HepG2 (cell line): ENCODE measurements around the gene SSNA1. TPM values are rescaled to one million over a fixed set of nuclear protein-coding genes. Genes with fewer than 3 reads are reported as not detected.

Experiments used
- ETS1 ChIP-seq: sonication (generic); formaldehyde crosslinking; IDR thresholded peaks from 2 replicates; pipeline ENCODE4 v1.4.0; 2020; ENCODE audit warnings: missing genetic modification reagents
- HBP1 ChIP-seq: IDR thresholded peaks from 2 replicates; pipeline ENCODE4 v1.6.1; 2016; ENCODE audit warnings: low read depth, control low read depth
- MED13 ChIP-seq: sonication (generic); formaldehyde crosslinking; IDR thresholded peaks from 2 replicates; pipeline ENCODE4 v1.5.0; 2020; ENCODE audit warnings: missing genetic modification reagents
- MED8 ChIP-seq: sonication (generic); formaldehyde crosslinking; IDR thresholded peaks from 2 replicates; pipeline ENCODE4 v1.8.1; 2023; ENCODE audit warnings: mild to moderate bottlenecking, missing genetic modification reagents; ENCODE audit not compliant: insufficient replicate concordance
- MTF1 ChIP-seq: sonication (generic); formaldehyde crosslinking; IDR thresholded peaks from 2 replicates; pipeline ENCODE4 v1.5.0; 2020; ENCODE audit warnings: missing genetic modification reagents
- NFIC ChIP-seq: IDR thresholded peaks from 2 replicates; pipeline ENCODE4 v1.6.1; 2012; ENCODE audit warnings: mild to moderate bottlenecking, low read length, inconsistent platforms
- PRDM10 ChIP-seq: sonication (generic); formaldehyde crosslinking; IDR thresholded peaks from 2 replicates; pipeline ENCODE4 v1.4.0; 2020; ENCODE audit warnings: low read depth, missing genetic modification reagents
- SIN3A ChIP-seq: IDR thresholded peaks from 2 replicates; pipeline ENCODE4 v1.6.1; 2011; ENCODE audit warnings: low read depth, mild to moderate bottlenecking, control low read depth, low read length, borderline replicate concordance
- SNAPC2 ChIP-seq: sonication (generic); formaldehyde crosslinking; IDR thresholded peaks from 2 replicates; pipeline ENCODE4 v1.8.1; 2022; ENCODE audit warnings: mild to moderate bottlenecking, missing genetic modification reagents
- SNAPC5 ChIP-seq: sonication (generic); formaldehyde crosslinking; IDR thresholded peaks from 2 replicates; pipeline ENCODE4 v1.8.1; 2023; ENCODE audit warnings: mild to moderate bottlenecking, missing genetic modification reagents, borderline replicate concordance
- SOX6 ChIP-seq, 2 experiments: fragments of 450-650 bp in 1 of 2; sonication (generic) in 1 of 2; formaldehyde crosslinking in 1 of 2; IDR thresholded peaks; 2 replicates each; pipeline versions ENCODE4 v1.4.0 to v1.6.1; 2017 to 2020; ENCODE audit warnings: antibody characterized with exemption in 1 of 2, mild to moderate bottlenecking in 1 of 2, missing genetic modification reagents in 1 of 2
- TFDP1 ChIP-seq: IDR thresholded peaks from 2 replicates; pipeline ENCODE4 v1.6.1; 2016; ENCODE audit warnings: missing compliant biosample characterization, missing genetic modification reagents, borderline replicate concordance
- ZBTB14 ChIP-seq: sonication (generic); formaldehyde crosslinking; IDR thresholded peaks from 2 replicates; pipeline ENCODE4 v1.4.0; 2020; ENCODE audit warnings: missing genetic modification reagents
- ZBTB26 ChIP-seq: IDR thresholded peaks from 2 replicates; pipeline ENCODE4 v1.6.1; 2016; ENCODE audit warnings: missing compliant biosample characterization, missing genetic modification reagents, borderline replicate concordance
- ZNF232 ChIP-seq: sonication (generic); formaldehyde crosslinking; IDR thresholded peaks from 2 replicates; pipeline ENCODE4 v1.4.0; 2020; ENCODE audit warnings: missing genetic modification reagents, borderline replicate concordance
- ZNF24 ChIP-seq: fragments of 450-650 bp; IDR thresholded peaks from 2 replicates; pipeline ENCODE4 v1.6.1; 2017; ENCODE audit warnings: antibody characterized with exemption, mild to moderate bottlenecking
- ZNF382 ChIP-seq: sonication (generic); formaldehyde crosslinking; IDR thresholded peaks from 2 replicates; pipeline ENCODE4 v1.5.0; 2020; ENCODE audit warnings: missing genetic modification reagents, mild to moderate bottlenecking, borderline replicate concordance
- ZNF432 ChIP-seq: sonication (generic); formaldehyde crosslinking; IDR thresholded peaks from 2 replicates; pipeline ENCODE4 v1.5.0; 2020; ENCODE audit warnings: missing genetic modification reagents, mild to moderate bottlenecking, borderline replicate concordance
- ZNF619 ChIP-seq: sonication (generic); formaldehyde crosslinking; IDR thresholded peaks from 2 replicates; pipeline ENCODE4 v1.4.0; 2020; ENCODE audit warnings: mild to moderate bottlenecking, missing genetic modification reagents
- polyA plus RNA-seq, 8 experiments: library from polyadenylated mRNA; depleted of rRNA in 3 of 8; stranded (reverse) in 7 of 8; unstranded in 1 of 8; fragments of >200 nt; fragmentation: Illumina TruSeq in 4 of 8; extraction: Trizol in 4 of 8; gene quantifications; 2 replicates each; pipeline versions ENCODE4 v1.2.1 to v1.2.3, GENCODE V29; 2011 to 2016; ENCODE audit warnings: low read depth in 4 of 8, missing spikeins in 1 of 8, mixed read lengths in 1 of 8; ENCODE audit not compliant: insufficient read depth in 1 of 8
- total RNA-seq, 5 experiments: library from RNA; depleted of rRNA; stranded (reverse); fragments of >200 nt; fragmentation: Illumina TruSeq; extraction: Trizol; gene quantifications; 2 replicates each; pipeline ENCODE4 v1.2.3, GENCODE V29; 2016; ENCODE audit warnings: low read depth in 1 of 5

Gene SSNA1
- total and polyA plus RNA-seq, 2 of the 13 experiments (the other 11 are each of a cell fraction or from before 2014, with no cell fraction given) = 35.9 to 49.4 TPM

GRCh38 chr9:137221506-137222111 lies 33.1 kb downstream of the SSNA1 start (continued):
- TF ChIP-seq ZBTB26 (CRISPR knock-in tag) (no peak), ZNF382 (no peak), SOX6 (IDR thresholded peaks at IDR 0.05) (no peak), SOX6 (CRISPR knock-in tag; IDR thresholded peaks at IDR 0.05) (peak; percentile 59), SIN3A (no peak), ZNF24 (no peak), PRDM10 (no peak), NFIC (no peak), SNAPC2 (no peak), SNAPC5 (CRISPR knock-in tag) (no peak), ZNF432 (CRISPR knock-in tag) (no peak), ZNF619 (CRISPR knock-in tag) (no peak), MTF1 (no peak), ZBTB14 (CRISPR knock-in tag) (0 out of 2 replicates have a peak, but pooled peaks have one; percentile 2), HBP1 (CRISPR knock-in tag) (0 out of 2 replicates have a peak, but pooled peaks have one; percentile 33), ZNF232 (CRISPR knock-in tag) (no peak), TFDP1 (CRISPR knock-in tag) (no peak), MED8 (CRISPR knock-in tag) (no peak), ETS1 (no peak), MED13 (peak; percentile 37; the same call in 1 of the 2 replicates)
